Sigmoid colon (tissue), 7 donors: Measurements from ENCODE around the gene CCT2. TPM values are rescaled to one million over a fixed set of nuclear protein-coding genes. Genes with fewer than 3 reads are reported as not detected.

Source experiments
- DNase-seq: peaks from one replicate; pipeline ENCODE4 v3.0.0-alpha.2; 2019
- H3K27ac ChIP-seq, 4 donors: fragments of 200-600 bp; sonication (generic); one replicate each; pipeline ENCODE4 v1.5.1; 2016 to 2019; ENCODE audit warnings: mild to moderate bottlenecking in 1 of 4
- H3K27me3 ChIP-seq, 3 donors: fragments of 200-600 bp; sonication (generic); one replicate each; pipeline ENCODE4 v1.5.1; 2019; ENCODE audit warnings: mild to moderate bottlenecking in 1 of 3
- H3K36me3 ChIP-seq, 4 donors: fragments of 200-600 bp; sonication (generic); one replicate each; pipeline ENCODE4 v1.5.1; 2016 to 2019
- H3K4me1 ChIP-seq, 4 donors: fragments of 200-600 bp; sonication (generic); one replicate each; pipeline ENCODE4 v1.5.1; 2017 to 2019
- H3K4me3 ChIP-seq, 4 donors: fragments of 200-600 bp; sonication (generic); one replicate each; pipeline ENCODE4 v1.5.1; 2017 to 2019; ENCODE audit warnings: mild to moderate bottlenecking in 2 of 4, moderate library complexity in 1 of 4
- H3K9me3 ChIP-seq, 4 donors: fragments of 200-600 bp in 3 of 4; sonication (generic) in 3 of 4; one replicate each; pipeline versions ENCODE4 v1.5.1 to v1.6.1; 2013 to 2019
- EP300 ChIP-seq, 4 donors: sonication (generic); formaldehyde crosslinking; IDR thresholded peaks; one replicate each; pipeline ENCODE4 v1.6.1; 2017; ENCODE audit warnings: antibody characterized with exemption in 4 of 4
- POLR2A ChIP-seq, 2 donors: fragments of 450-650 bp; IDR thresholded peaks; one replicate each; pipeline ENCODE4 v1.6.1; 2016; ENCODE audit warnings: antibody characterized with exemption in 2 of 2, mild to moderate bottlenecking in 2 of 2, moderate library complexity in 2 of 2
- POLR2AphosphoS5 ChIP-seq, 4 donors: sonication (generic); formaldehyde crosslinking; IDR thresholded peaks; one replicate each; pipeline ENCODE4 v1.6.1; 2017; ENCODE audit warnings: antibody characterized with exemption in 4 of 4
- WGBS, 2 donors: extraction: QIAGEN DNeasy Blood & Tissue Kit; methylation state at CpG; one replicate each; pipeline ENCODE4 v1.1.7; 2013; 5-methylcytosine and 5-hydroxymethylcytosine counted together
- intact Hi-C: fragments of 100-400 bp; cut with DNase I; formaldehyde crosslinking; loops from one replicate; pipeline ENCODE4 v1.15.1; 2023
- polyA plus RNA-seq, 3 donors: library from polyadenylated mRNA; stranded (reverse); fragments of 200-250 nt; gene quantifications; one replicate each; pipeline ENCODE4 v1.2.3, GENCODE V29; 2013
- total RNA-seq, 4 donors: library from RNA; depleted of rRNA; stranded (reverse); fragments of >200 nt; gene quantifications; one replicate each; pipeline ENCODE4 v1.1.0, GENCODE V29; 2016
- TF ChIP-seq, protein P1 (sequence below), 4 experiments: fragments of 450-650 bp in 3 of 4; fragments of 200-600 bp in 1 of 4; IDR thresholded peaks; one replicate each; pipeline ENCODE4 v1.5.1; 2016 to 2019; ENCODE audit warnings: antibody characterized with exemption in 4 of 4, mild to moderate bottlenecking in 3 of 4, moderate library complexity in 2 of 4
- donor health status: healthy with polysubstance abuse.
- donor health status: Bipolar disorder and iron deficiency.
- donor health status: healthy.

Gene CCT2
- total and polyA plus RNA-seq, 7 donors, result 79.9 to 126 (median 120) TPM

DNA sequence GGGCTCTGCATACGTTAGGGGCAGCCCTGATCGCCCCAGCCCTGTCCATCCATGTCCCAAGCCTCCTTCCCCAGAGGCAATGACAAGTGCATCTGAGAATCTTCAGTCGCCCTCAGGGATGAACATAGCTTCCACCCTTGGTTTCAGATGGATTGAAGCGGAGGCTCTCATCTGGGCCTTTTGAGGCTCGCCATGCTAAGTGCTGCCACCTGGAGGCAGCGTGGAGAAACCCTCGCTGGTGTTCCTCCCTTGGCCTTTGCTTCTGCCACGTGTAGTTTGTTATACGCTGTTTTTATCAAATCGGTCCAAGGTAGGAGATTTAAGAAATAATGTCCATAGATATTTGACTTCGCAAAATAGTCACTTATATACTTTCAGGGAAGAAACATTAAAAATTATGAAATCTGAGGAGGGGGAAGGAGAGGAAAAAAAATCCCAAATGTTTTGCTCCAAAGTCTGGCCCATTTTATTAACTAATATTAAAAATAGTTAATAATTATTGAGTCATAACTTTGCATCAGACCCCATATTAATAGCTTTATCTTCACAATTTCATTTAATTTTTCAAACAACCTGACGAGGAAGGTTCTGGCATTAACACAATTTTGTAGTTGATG, 54.2 kb downstream of the CCT2 start:
- Histone ChIP-seq H3K4me1 (no peaks in the 10 kb centered on the region), H3K27me3 (no peaks in the 10 kb centered on the region), H3K9me3 (no peaks in the 10 kb centered on the region), H3K4me3 (no peak overlapping the region), H3K36me3 (no peaks in the 10 kb centered on the region), H3K27ac (no peak overlapping the region)
- WGBS, 2 donors, result 22 to 31% methylated on average over 12 of the region's 12 CpGs
- peak; percentile 70 for DNase-seq
- TF ChIP-seq, protein P1, sequence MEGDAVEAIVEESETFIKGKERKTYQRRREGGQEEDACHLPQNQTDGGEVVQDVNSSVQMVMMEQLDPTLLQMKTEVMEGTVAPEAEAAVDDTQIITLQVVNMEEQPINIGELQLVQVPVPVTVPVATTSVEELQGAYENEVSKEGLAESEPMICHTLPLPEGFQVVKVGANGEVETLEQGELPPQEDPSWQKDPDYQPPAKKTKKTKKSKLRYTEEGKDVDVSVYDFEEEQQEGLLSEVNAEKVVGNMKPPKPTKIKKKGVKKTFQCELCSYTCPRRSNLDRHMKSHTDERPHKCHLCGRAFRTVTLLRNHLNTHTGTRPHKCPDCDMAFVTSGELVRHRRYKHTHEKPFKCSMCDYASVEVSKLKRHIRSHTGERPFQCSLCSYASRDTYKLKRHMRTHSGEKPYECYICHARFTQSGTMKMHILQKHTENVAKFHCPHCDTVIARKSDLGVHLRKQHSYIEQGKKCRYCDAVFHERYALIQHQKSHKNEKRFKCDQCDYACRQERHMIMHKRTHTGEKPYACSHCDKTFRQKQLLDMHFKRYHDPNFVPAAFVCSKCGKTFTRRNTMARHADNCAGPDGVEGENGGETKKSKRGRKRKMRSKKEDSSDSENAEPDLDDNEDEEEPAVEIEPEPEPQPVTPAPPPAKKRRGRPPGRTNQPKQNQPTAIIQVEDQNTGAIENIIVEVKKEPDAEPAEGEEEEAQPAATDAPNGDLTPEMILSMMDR (IDR thresholded peaks at IDR 0.05), result peak; percentile 20 to 70 (median 53)
- no peak for TF ChIP-seq EP300 (IDR thresholded peaks at IDR 0.05)
- intact Hi-C loops, result loop anchor here (2.0 kb wide), 1 partner anchor 283 kb away; no protein-coding TSS in a partner anchor

DNA sequence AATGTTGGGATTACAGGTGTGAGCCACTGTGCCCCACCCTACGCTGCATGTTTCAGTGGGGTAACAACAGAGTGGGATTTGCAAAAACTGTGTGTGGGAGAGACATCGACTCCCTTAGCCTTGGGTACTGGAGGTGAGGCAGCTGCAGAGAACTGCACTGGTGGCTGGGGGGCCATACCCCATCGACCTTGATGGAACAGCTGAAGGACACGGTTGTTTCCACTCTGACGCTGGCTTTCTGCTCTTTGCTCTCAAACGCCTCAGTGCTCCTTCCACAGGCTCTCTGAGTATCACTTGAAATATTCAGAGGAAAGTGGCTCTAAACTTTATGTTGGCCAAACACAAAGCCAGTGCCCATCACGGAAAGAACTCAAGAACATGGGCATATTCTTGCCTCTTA, 56.3 kb downstream of the CCT2 start:
- intact Hi-C loops, result no loop called here
- H3K9me3 ChIP-seq, result no peaks in the 10 kb centered on the region
- H3K4me3 ChIP-seq, result no peak overlapping the region
- 91 to 94% methylated on average over 7 of the region's 7 CpGs for WGBS, 2 donors
- no peak for TF ChIP-seq POLR2AphosphoS5 (IDR thresholded peaks at IDR 0.05)
- no peak for TF ChIP-seq POLR2A (IDR thresholded peaks at IDR 0.05)
- no peak for TF ChIP-seq EP300 (IDR thresholded peaks at IDR 0.05)
- TF ChIP-seq, protein P1 (IDR thresholded peaks at IDR 0.05), result no peak
- no peaks in the 10 kb centered on the region for H3K4me1 ChIP-seq
- no peak for DNase-seq
- no peaks in the 10 kb centered on the region for H3K27me3 ChIP-seq
- no peaks in the 10 kb centered on the region for H3K36me3 ChIP-seq
- no peak overlapping the region for H3K27ac ChIP-seq

DNA sequence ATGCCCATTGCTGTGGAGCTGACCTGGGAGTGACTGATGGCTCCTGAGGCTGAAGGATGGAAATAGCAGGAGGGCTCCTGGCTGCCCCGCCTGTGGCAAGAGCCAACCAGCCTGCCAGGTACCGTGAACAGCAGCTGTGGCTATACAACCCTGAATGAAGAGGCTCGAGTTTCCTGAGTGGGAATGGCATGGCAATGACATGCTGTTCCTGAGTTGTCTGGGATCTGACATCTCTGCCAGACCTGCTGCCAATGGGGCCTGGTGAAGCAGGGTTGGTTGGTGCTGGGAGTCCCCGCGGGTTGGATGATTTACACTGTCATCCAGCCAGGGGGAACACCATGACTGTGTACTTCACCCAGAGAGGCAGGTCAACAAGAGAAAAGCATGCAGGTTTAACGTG, 57.3 kb downstream of the CCT2 start:
- Histone ChIP-seq H3K27ac (no peak overlapping the region), H3K4me3 (no peak overlapping the region), H3K36me3 (no peaks in the 10 kb centered on the region), H3K4me1 (no peaks in the 10 kb centered on the region), H3K9me3 (no peaks in the 10 kb centered on the region), H3K27me3 (no peaks in the 10 kb centered on the region)
- WGBS, 2 donors, result 82% methylated on average over 6 of the region's 6 CpGs
- intact Hi-C loops, result no loop called here
- DNase-seq, result no peak
- no peak for TF ChIP-seq POLR2AphosphoS5 (IDR thresholded peaks at IDR 0.05)
- TF ChIP-seq, protein P1 (IDR thresholded peaks at IDR 0.05), result no peak
- no peak for TF ChIP-seq POLR2A (IDR thresholded peaks at IDR 0.05)
- no peak for TF ChIP-seq EP300 (IDR thresholded peaks at IDR 0.05)

DNA sequence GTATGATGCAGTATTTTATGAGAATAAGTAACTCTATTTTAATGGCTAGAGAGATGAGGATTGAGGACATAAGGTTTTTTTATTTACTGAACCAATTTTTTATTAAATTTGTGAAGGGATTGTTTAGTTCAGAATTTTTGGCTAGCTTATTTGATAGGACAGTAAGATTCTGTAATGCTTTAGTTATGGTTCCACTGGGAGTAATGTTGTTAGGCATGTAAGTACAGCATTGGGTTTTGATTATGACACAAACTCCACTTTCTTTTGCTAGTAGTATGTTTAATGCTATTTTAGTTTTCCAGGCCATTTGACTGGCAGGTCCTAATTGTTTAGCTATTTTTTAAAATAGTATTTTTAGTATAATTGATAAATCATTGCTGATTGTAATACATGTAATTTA, 59.3 kb downstream of the CCT2 start:
- H3K27me3 ChIP-seq, result no peaks in the 10 kb centered on the region
- no peak overlapping the region for H3K27ac ChIP-seq
- no peaks in the 10 kb centered on the region for H3K9me3 ChIP-seq
- intact Hi-C loops, result no loop called here
- no peak for TF ChIP-seq POLR2AphosphoS5 (IDR thresholded peaks at IDR 0.05)
- no peak for TF ChIP-seq EP300 (IDR thresholded peaks at IDR 0.05)
- TF ChIP-seq, protein P1 (IDR thresholded peaks at IDR 0.05), result no peak
- TF ChIP-seq POLR2A (IDR thresholded peaks at IDR 0.05), result no peak
- DNase-seq, result no peak
- H3K4me3 ChIP-seq, result no peak overlapping the region
- H3K36me3 ChIP-seq, result no peaks in the 10 kb centered on the region
- no peaks in the 10 kb centered on the region for H3K4me1 ChIP-seq

DNA sequence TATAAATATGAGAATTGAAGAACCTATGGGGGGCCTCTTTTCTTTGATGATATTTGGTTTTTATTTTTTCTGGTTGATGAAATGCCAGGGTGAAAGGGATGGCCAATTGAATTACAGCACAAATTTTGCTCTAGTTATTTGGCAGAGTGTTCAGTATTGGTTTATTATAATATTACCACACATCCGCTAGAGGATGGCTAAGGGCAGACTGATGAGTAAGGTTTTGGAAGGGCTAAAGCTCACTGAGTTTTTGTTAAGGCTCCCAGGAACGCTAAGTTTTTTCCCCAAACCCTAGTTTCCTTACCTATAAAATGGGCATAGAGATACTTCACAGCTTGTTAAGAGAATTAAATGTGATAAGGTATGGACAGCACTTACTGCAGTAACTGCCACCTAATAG, 59.8 kb downstream of the CCT2 start:
- Histone ChIP-seq H3K27me3 (no peaks in the 10 kb centered on the region), H3K36me3 (no peaks in the 10 kb centered on the region), H3K9me3 (no peaks in the 10 kb centered on the region), H3K4me3 (no peak overlapping the region), H3K27ac (no peak overlapping the region), H3K4me1 (no peaks in the 10 kb centered on the region)
- no peak for DNase-seq
- intact Hi-C loops, result no loop called here
- no peak for TF ChIP-seq POLR2A (IDR thresholded peaks at IDR 0.05)
- 87 to 89% methylated on average over 2 of the region's 2 CpGs for WGBS, 2 donors
